ENCODE results near the gene RAD51B.

RAD51B gene

GRCh38 chr14:68317239-68317638, 497.7 kb downstream of the RAD51B start:
- TF ChIP-seq CTCF (IDR thresholded peaks at IDR 0.05; ENCODE audit: insufficient read depth, low read depth, low read length, missing control alignments) = no peak
- DNase-seq (ENCODE audit: low read depth) = peak; percentile 53
- H3K4me3 ChIP-seq (ENCODE audit: low read depth, low read length) = no peak overlapping the region

- TF ChIP-seq CTCF (IDR thresholded peaks at IDR 0.05; ENCODE audit: insufficient read depth, low read depth, low read length, missing control alignments) = no peak
- no peak for DNase-seq (ENCODE audit: low read depth)
Observed at GRCh38 chr14:68318828-68319227, 499.2 kb downstream of the RAD51B start.

GRCh38 chr14:68320495-68320894, 500.9 kb downstream of the RAD51B start:
- no peak overlapping the region for H3K4me3 ChIP-seq (ENCODE audit: low read depth, low read length)
- DNase-seq (ENCODE audit: low read depth) = no peak
- no peak for TF ChIP-seq CTCF (IDR thresholded peaks at IDR 0.05; ENCODE audit: insufficient read depth, low read depth, low read length, missing control alignments)

More at GRCh38 chr14:68318828-68319227, 499.2 kb downstream of the RAD51B start:
- H3K4me3 ChIP-seq (ENCODE audit: low read depth, low read length) = no peak overlapping the region

GRCh38 chr14:68322940-68323620, 503.5 kb downstream of the RAD51B start:
- no peak for TF ChIP-seq CTCF (IDR thresholded peaks at IDR 0.05; ENCODE audit: insufficient read depth, low read depth, low read length, missing control alignments)
- H3K4me3 ChIP-seq (ENCODE audit: low read depth, low read length) = no peak overlapping the region
- DNase-seq (ENCODE audit: low read depth) = no peak

GRCh38 chr14:68325267-68325807, 505.8 kb downstream of the RAD51B start:
- H3K4me3 ChIP-seq (ENCODE audit: low read depth, low read length) = no peak overlapping the region
- TF ChIP-seq CTCF (IDR thresholded peaks at IDR 0.05; ENCODE audit: insufficient read depth, low read depth, low read length, missing control alignments) = no peak
- DNase-seq (ENCODE audit: low read depth) = no peak

- DNase-seq (ENCODE audit: low read depth) = no peak
- H3K4me3 ChIP-seq (ENCODE audit: low read depth, low read length) = no peak overlapping the region
Observed at GRCh38 chr14:68327231-68327630, 507.7 kb downstream of the RAD51B start.

More at GRCh38 chr14:68327231-68327630, 507.7 kb downstream of the RAD51B start:
- no peak for TF ChIP-seq CTCF (IDR thresholded peaks at IDR 0.05; ENCODE audit: insufficient read depth, low read depth, low read length, missing control alignments)

Data from GM12865 (cell line).